Measurements from ENCODE around the gene GALNT11. TPM values are rescaled to one million over a fixed set of nuclear protein-coding genes. Genes with fewer than 3 reads are reported as not detected.

Gene GALNT11
- 35.0 and 36.8 TPM in 2 replicates for total RNA-seq

GRCh38 chr7:152025077-152025936 is at the start of gene GALNT11:
GALNT11 (plus strand) TSS chr7:152025674; CDS start chr7:152094228, 68,554 bp downstream.

Small RNA genes lying within 50 kb of the gene (small RNA-seq; reads per million reads assigned to genes)
- not detected for gene RF00017

Other genes with a start within 250 kb of the GALNT11 start
- 37.2 and 56.7 TPM in 2 replicates for gene PRKAG2, start 148.6 kb upstream of the GALNT11 start, total RNA-seq
- not detected in 2 replicates for gene GALNTL5, start 69.2 kb upstream of the GALNT11 start, total RNA-seq

All from thoracic aorta endothelial cell (primary cell).